T-helper 17 cell (primary cell): Measurements from ENCODE around the gene ZC3HAV1. TPM values are rescaled to one million over a fixed set of nuclear protein-coding genes. Genes with fewer than 3 reads are reported as not detected.

Source experiments
- ATAC-seq: fragments of 150-1000 bp; cut with Tn5 transposase; 2 replicates; pipeline ENCODE4 v1.10.0; 2021; ENCODE audit warnings: mild to moderate bottlenecking, moderate library complexity
- DNase-seq, 3 donors: peaks; one replicate each; pipeline versions ENCODE4 v3.0.0 to v3.0.0-alpha.2; 2020 to 2021
- H3K9me3 ChIP-seq: one replicate; pipeline ENCODE4 v1.7.0; 2013; ENCODE audit warnings: low read length, mild to moderate bottlenecking; ENCODE audit not compliant: control insufficient read depth, poor library complexity, severe bottlenecking
- H3K27ac Mint-ChIP-seq: one replicate; pipeline ENCODE4 v1.8.0; 2022; ENCODE audit warnings: mild to moderate bottlenecking, moderate library complexity, mixed read lengths
- H3K27me3 Mint-ChIP-seq: one replicate; pipeline ENCODE4 v1.8.0; 2022; ENCODE audit warnings: mixed read lengths
- H3K36me3 Mint-ChIP-seq: one replicate; pipeline ENCODE4 v1.8.0; 2022; ENCODE audit warnings: low read depth, mixed read lengths
- H3K4me1 Mint-ChIP-seq: one replicate; pipeline ENCODE4 v1.8.0; 2022; ENCODE audit warnings: mild to moderate bottlenecking, mixed read lengths
- H3K4me3 Mint-ChIP-seq: one replicate; pipeline ENCODE4 v1.8.0; 2022; ENCODE audit warnings: mild to moderate bottlenecking, moderate library complexity, mixed read lengths
- total RNA-seq, 4 donors: library from RNA in 2 of 4; stranded (reverse) in 2 of 4; gene quantifications; one replicate each; pipeline ENCODE4 v1.2.3 and lab custom pipeline; 2022 to 2026

Gene ZC3HAV1
- total RNA-seq, 2 donors from 2014 or later = 154 to 177 TPM

- H3K4me3 Mint-ChIP-seq = peak overlapping the region; percentile 88
- peaks cover 26% of the 10 kb centered on the region for H3K4me1 Mint-ChIP-seq
- ATAC-seq (peak; percentile 85), DNase-seq (peak in 1 of 3 donors; percentile 34)
- no peaks in the 10 kb centered on the region for H3K9me3 ChIP-seq
- peak overlapping the region; percentile 89 for H3K27ac Mint-ChIP-seq
- H3K27me3 Mint-ChIP-seq = no peaks in the 10 kb centered on the region
- H3K36me3 Mint-ChIP-seq = no peaks in the 10 kb centered on the region
Observed at GRCh38 chr7:139118805-139119485, 9.4 kb upstream of the ZC3HAV1 start.

GRCh38 chr7:139118234-139118804 lies 8.8 kb upstream of the ZC3HAV1 start:
- H3K4me1 Mint-ChIP-seq = peaks cover 26% of the 10 kb centered on the region

DNA sequence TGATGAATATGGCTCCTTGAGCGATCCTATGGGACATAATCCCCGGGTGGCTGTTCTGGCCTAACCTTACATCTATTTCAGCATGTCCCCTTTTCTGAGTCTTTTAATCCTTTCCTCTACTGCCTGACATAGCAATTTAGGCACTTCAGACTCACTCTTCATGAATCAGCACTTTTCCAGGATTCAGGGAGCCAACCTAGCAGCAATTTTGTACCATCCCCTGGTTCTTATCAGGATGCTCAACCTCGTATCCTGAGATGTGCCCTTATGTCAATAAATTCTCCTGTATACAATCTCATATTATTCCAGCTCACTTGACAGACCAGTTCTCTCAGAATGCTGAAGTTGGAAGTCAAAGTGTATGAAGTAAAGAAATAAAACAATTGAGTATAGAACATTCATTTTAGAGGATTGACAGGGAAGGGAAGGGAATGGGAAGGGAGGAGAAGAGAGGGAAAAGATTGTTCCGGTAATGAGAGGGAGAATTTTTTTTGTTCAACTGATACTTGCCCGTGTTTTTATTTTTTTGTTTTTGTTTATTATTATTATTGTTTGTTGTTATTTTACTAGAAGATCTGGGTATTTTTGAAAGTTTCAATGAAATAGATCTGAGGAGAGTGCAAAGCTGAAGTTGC lies 8.2 kb upstream of the ZC3HAV1 start:
- Mint-ChIP-seq H3K4me1 (peaks cover 29% of the 10 kb centered on the region), H3K36me3 (no peaks in the 10 kb centered on the region), H3K27me3 (no peaks in the 10 kb centered on the region), H3K4me3 (peak overlapping the region; percentile 88), H3K27ac (peak overlapping the region; percentile 89)
- ATAC-seq = no peak
- no peaks in the 10 kb centered on the region for H3K9me3 ChIP-seq
- DNase-seq = no peak

More at GRCh38 chr7:139118234-139118804, 8.8 kb upstream of the ZC3HAV1 start:
- H3K4me3 Mint-ChIP-seq = peak overlapping the region; percentile 88
- H3K27ac Mint-ChIP-seq = peak overlapping the region; percentile 89
- H3K36me3 Mint-ChIP-seq = no peaks in the 10 kb centered on the region
- no peak for DNase-seq
- no peaks in the 10 kb centered on the region for H3K9me3 ChIP-seq
- H3K27me3 Mint-ChIP-seq = no peaks in the 10 kb centered on the region
- peak; percentile 38 for ATAC-seq

DNA sequence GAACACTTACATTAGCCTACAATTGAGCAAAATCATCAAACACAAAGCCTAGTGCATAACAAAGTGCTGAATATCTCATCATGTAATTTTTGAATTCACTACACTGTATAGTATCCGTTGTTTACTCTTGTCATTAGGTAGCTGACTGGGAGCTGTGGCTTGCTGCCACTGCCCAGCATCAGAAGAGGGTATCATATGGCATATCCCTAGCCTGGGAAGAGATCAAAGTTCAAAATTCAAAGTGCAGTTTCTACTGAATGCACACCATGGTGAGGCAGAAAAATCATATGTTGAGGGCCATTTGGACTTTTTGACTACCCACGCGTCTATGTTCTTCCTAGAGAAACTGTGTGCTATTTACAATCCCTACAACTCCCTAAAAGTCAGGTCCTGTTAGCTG lies 7.5 kb upstream of the ZC3HAV1 start:
- Mint-ChIP-seq H3K4me3 (no peak overlapping the region), H3K36me3 (no peaks in the 10 kb centered on the region), H3K4me1 (peaks cover 30% of the 10 kb centered on the region), H3K27me3 (no peaks in the 10 kb centered on the region), H3K27ac (no peak overlapping the region)
- ATAC-seq (no peak), DNase-seq (no peak)
- H3K9me3 ChIP-seq = no peaks in the 10 kb centered on the region

DNA sequence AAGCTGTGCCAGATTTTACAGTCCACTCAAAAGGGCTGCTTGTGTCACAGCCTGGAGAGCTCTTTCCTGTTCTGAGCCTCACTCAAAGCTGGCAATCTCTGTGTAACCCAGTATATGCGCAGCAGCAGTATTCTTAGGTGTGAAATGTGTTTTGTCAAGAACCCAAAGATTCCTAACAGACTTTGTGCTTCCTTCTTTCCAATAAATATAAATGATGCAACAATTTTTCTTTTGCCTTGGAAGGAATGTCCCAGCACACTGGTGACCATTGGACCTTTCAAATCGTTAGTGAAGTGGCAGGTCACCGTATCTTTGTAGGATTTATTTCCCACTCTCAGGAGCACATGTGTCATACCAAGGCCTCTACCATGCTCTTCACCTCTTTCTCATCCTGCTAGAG lies 5.6 kb upstream of the ZC3HAV1 start:
- DNase-seq (no peak), ATAC-seq (no peak)
- Mint-ChIP-seq H3K4me3 (no peak overlapping the region), H3K27ac (no peak overlapping the region), H3K27me3 (no peaks in the 10 kb centered on the region), H3K36me3 (no peaks in the 10 kb centered on the region), H3K4me1 (peaks cover 44% of the 10 kb centered on the region)
- H3K9me3 ChIP-seq = no peaks in the 10 kb centered on the region

GRCh38 chr7:139114585-139114984 lies 5.1 kb upstream of the ZC3HAV1 start:
- H3K9me3 ChIP-seq = no peaks in the 10 kb centered on the region
- no peak for ATAC-seq
- Mint-ChIP-seq H3K36me3 (peaks cover 2% of the 10 kb centered on the region), H3K27me3 (no peaks in the 10 kb centered on the region), H3K4me1 (peaks cover 49% of the 10 kb centered on the region), H3K4me3 (no peak overlapping the region), H3K27ac (no peak overlapping the region)
- DNase-seq = no peak

DNA sequence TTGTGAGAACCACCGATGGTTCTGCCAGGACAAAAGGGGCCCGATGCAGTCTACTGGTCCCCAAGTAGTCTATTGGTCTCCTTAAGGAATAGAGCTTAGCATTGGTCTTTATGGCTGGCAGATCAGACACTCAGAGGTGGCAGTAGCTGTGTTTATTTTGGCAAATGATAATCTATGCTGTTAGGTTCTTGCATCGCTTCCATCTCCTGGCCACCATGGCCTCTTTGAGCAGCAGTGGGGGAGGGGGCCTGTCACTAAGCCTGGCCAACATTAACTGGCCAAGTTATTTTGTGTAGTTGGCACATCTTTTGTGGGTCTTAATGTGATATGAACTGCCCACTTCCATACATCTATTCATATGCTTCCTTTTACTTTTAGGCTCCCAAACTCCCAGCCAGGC lies 4.5 kb upstream of the ZC3HAV1 start:
- no peaks in the 10 kb centered on the region for H3K9me3 ChIP-seq
- Mint-ChIP-seq H3K36me3 (peaks cover 2% of the 10 kb centered on the region), H3K27me3 (no peaks in the 10 kb centered on the region), H3K4me3 (no peak overlapping the region), H3K4me1 (peaks cover 48% of the 10 kb centered on the region), H3K27ac (no peak overlapping the region)
- DNase-seq (no peak), ATAC-seq (no peak)

- Mint-ChIP-seq H3K4me1 (peaks cover 44% of the 10 kb centered on the region), H3K27me3 (no peaks in the 10 kb centered on the region), H3K27ac (peak overlapping the region; percentile 99), H3K4me3 (no peak overlapping the region), H3K36me3 (peaks cover 8% of the 10 kb centered on the region)
- H3K9me3 ChIP-seq = no peaks in the 10 kb centered on the region
- ATAC-seq (no peak), DNase-seq (no peak)
Observed at GRCh38 chr7:139112741-139113250, 3.3 kb upstream of the ZC3HAV1 start.

DNA sequence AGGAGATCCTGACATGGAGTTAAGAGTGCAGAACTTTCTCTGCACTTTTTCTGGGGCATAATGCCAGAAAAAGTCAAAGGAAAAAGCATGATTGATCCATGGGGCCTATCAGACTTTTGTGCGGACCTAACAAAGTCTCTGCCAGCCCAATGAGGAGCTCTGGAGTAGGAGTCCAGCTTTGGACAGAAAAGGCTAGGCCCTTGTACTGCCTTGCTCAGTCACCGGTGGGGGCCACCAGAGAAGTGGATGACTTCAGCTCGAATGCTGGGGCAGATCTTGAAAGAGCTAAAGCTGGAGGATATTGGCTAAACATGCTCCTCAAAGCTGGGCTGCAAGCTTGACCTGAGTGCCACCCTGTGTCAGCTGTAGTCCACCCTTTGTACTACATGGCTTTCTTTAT lies 2.8 kb upstream of the ZC3HAV1 start:
- no peak for DNase-seq
- Mint-ChIP-seq H3K27me3 (no peaks in the 10 kb centered on the region), H3K4me3 (peak overlapping the region; percentile 43), H3K36me3 (peaks cover 11% of the 10 kb centered on the region), H3K27ac (peak overlapping the region; percentile 99), H3K4me1 (peaks cover 41% of the 10 kb centered on the region)
- ATAC-seq = no peak
- H3K9me3 ChIP-seq = no peaks in the 10 kb centered on the region

GRCh38 chr7:139111811-139112301 lies 2.3 kb upstream of the ZC3HAV1 start:
- Mint-ChIP-seq H3K36me3 (peaks cover 13% of the 10 kb centered on the region), H3K27me3 (no peaks in the 10 kb centered on the region), H3K27ac (peak overlapping the region; percentile 99), H3K4me3 (peak overlapping the region; percentile 43), H3K4me1 (peaks cover 37% of the 10 kb centered on the region)
- DNase-seq (no peak), ATAC-seq (no peak)
- no peaks in the 10 kb centered on the region for H3K9me3 ChIP-seq

DNA sequence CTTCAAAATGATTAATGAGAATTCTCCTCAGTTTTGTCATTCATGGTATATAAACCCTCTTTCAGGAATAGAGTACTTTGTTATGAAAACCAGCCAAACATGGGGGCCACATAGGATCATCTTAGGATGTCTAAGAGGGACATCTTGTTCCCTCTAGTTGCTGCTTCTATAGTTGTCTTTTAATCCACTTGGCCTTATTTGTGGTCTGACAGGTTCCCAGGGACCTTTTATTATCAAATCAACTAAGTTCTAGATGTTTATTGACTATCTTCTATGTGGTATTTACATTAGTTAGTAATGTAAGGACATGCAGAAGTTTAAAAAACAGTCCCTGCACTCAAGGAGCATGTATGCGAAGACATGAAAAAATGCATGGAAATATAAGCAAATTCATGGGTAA lies 1.6 kb upstream of the ZC3HAV1 start:
- H3K27ac Mint-ChIP-seq = peak overlapping the region; percentile 99
- no peaks in the 10 kb centered on the region for H3K9me3 ChIP-seq
- peak overlapping the region; percentile 43 for H3K4me3 Mint-ChIP-seq
- ATAC-seq = no peak
- peaks cover 36% of the 10 kb centered on the region for H3K4me1 Mint-ChIP-seq
- H3K27me3 Mint-ChIP-seq = no peaks in the 10 kb centered on the region
- no peak for DNase-seq
- H3K36me3 Mint-ChIP-seq = peaks cover 13% of the 10 kb centered on the region

DNA sequence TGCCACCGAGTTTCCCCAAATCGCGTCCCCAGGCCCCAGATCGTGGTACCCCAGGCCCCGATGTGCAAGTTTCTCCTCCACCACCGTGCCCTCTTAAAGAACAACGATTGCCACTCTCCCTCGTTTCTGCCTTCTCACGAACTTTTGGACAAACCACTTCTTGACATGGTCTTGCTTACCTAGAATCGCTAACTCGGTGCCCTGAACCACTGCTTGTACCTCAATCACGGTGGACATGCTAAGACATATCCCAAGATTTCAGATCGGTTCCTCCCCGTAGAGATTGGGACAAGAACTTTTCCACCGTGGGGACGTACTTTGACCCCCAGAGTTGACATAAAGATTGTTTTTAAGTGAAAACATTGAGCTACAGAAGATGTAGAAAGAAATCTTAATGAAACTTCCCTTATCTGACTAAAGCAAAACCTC lies 477 bp upstream of the ZC3HAV1 start:
- no peaks in the 10 kb centered on the region for H3K9me3 ChIP-seq
- no peak for ATAC-seq
- Mint-ChIP-seq H3K27me3 (no peaks in the 10 kb centered on the region), H3K36me3 (peaks cover 16% of the 10 kb centered on the region), H3K4me1 (peaks cover 41% of the 10 kb centered on the region), H3K27ac (peak overlapping the region; percentile 99), H3K4me3 (peak overlapping the region; percentile 96)
- DNase-seq = no peak
